HG02852 (cell line): ENCODE measurements around the gene HRG.
A peak's percentile ranks its signal among the peaks of the same experiment; 100 is the strongest.

ENCODE experiments used
- ATAC-seq: cut with Tn5 transposase; IDR thresholded peaks from one replicate; pipeline ENCODE4 v1.9.1; 2021; ENCODE audit warnings: mild to moderate bottlenecking, moderate library complexity; ENCODE audit not compliant: unreplicated experiment

Gene HRG

GRCh38 chr3:186636536-186636935 lies 29.3 kb upstream of the HRG start:
- ATAC-seq, result no peak

GRCh38 chr3:186637686-186638085 lies 28.1 kb upstream of the HRG start:
- no peak for ATAC-seq

- ATAC-seq, result no peak
Observed at GRCh38 chr3:186638259-186638658, 27.6 kb upstream of the HRG start.

- ATAC-seq, result no peak
Observed at GRCh38 chr3:186639778-186640472, 25.9 kb upstream of the HRG start, which contains the start of gene FETUB. Gene FETUB, plus strand, starts transcription at chr3:186640399. Its CDS starts 62 bp downstream, at chr3:186640461.

- no peak for ATAC-seq
Observed at GRCh38 chr3:186640473-186640818, 25.4 kb upstream of the HRG start.

- no peak for ATAC-seq
Observed at GRCh38 chr3:186640929-186641328, 24.9 kb upstream of the HRG start.

GRCh38 chr3:186642014-186642413 lies 23.8 kb upstream of the HRG start:
- no peak for ATAC-seq

GRCh38 chr3:186643493-186643892 lies 22.3 kb upstream of the HRG start:
- ATAC-seq, result no peak

- no peak for ATAC-seq
Observed at GRCh38 chr3:186644683-186645082, 21.1 kb upstream of the HRG start.

GRCh38 chr3:186646106-186646505 lies 19.7 kb upstream of the HRG start:
- ATAC-seq, result no peak

GRCh38 chr3:186646841-186647240 lies 19.0 kb upstream of the HRG start:
- no peak for ATAC-seq

GRCh38 chr3:186648851-186649250 lies 17.0 kb upstream of the HRG start:
- no peak for ATAC-seq

- no peak for ATAC-seq
Observed at GRCh38 chr3:186651678-186652215, 14.1 kb upstream of the HRG start.

GRCh38 chr3:186653080-186653707 lies 12.6 kb upstream of the HRG start:
- ATAC-seq, result peak; percentile 96

GRCh38 chr3:186653984-186654383 lies 11.8 kb upstream of the HRG start:
- no peak for ATAC-seq

- no peak for ATAC-seq
Observed at GRCh38 chr3:186663361-186664118, 2.3 kb upstream of the HRG start.

GRCh38 chr3:186664119-186664495 lies 1.7 kb upstream of the HRG start:
- no peak for ATAC-seq

GRCh38 chr3:186664506-186664905 lies 1.3 kb upstream of the HRG start:
- no peak for ATAC-seq

- no peak for ATAC-seq
Observed at GRCh38 chr3:186668426-186668825, 2.6 kb downstream of the HRG start.

GRCh38 chr3:186669378-186670084 lies 3.7 kb downstream of the HRG start:
- ATAC-seq, result no peak

- no peak for ATAC-seq
Observed at GRCh38 chr3:186670155-186670554, 4.3 kb downstream of the HRG start.
